Measurements from ENCODE around the gene BRINP3. TPM values are rescaled to one million over a fixed set of nuclear protein-coding genes. Genes with fewer than 3 reads are reported as not detected.

Gene BRINP3
- total RNA-seq, 4 donors from 2014 or later, result 0.23 to 0.25 TPM; not detected in 2

GRCh38 chr1:190429141-190429540, 48.5 kb downstream of the BRINP3 start:
- no peak overlapping the region for H3K4me3 ChIP-seq (ENCODE audit: low read depth, poor library complexity, severe bottlenecking)
- no peak for DNase-seq (ENCODE audit: low spot score in 2 of 2)
- TF ChIP-seq POLR2A (IDR thresholded peaks at IDR 0.05) (no peak), CTCF (IDR thresholded peaks at IDR 0.05) (no peak)
- intact Hi-C loops (cut with DNase I; ENCODE audit: low total_unique reads), result no loop called here

- WGBS, 2 donors, result 64 to 77% methylated on average over 1 of the region's 1 CpG
- intact Hi-C loops (cut with DNase I; ENCODE audit: low total_unique reads), result no loop called here
Measured at GRCh38 chr1:190416239-190416638, 61.4 kb downstream of the BRINP3 start.

GRCh38 chr1:190413142-190413541, 64.5 kb downstream of the BRINP3 start:
- TF ChIP-seq POLR2A (IDR thresholded peaks at IDR 0.05), result no peak
- TF ChIP-seq CTCF (IDR thresholded peaks at IDR 0.05), result no peak
- intact Hi-C loops (cut with DNase I; ENCODE audit: low total_unique reads), result no loop called here

More at GRCh38 chr1:190416239-190416638, 61.4 kb downstream of the BRINP3 start:
- no peak overlapping the region for H3K4me3 ChIP-seq (ENCODE audit: low read depth, poor library complexity, severe bottlenecking)
- DNase-seq (ENCODE audit: low spot score in 2 of 2), result no peak
- no peak for TF ChIP-seq CTCF (IDR thresholded peaks at IDR 0.05)
- no peak for TF ChIP-seq POLR2A (IDR thresholded peaks at IDR 0.05)

GRCh38 chr1:190403402-190403801, 74.3 kb downstream of the BRINP3 start:
- TF ChIP-seq CTCF (IDR thresholded peaks at IDR 0.05) (no peak), POLR2A (IDR thresholded peaks at IDR 0.05) (no peak)
- 76 to 80% methylated on average over 3 of the region's 3 CpGs for WGBS, 2 donors
- intact Hi-C loops (cut with DNase I; ENCODE audit: low total_unique reads), result no loop called here
- H3K4me3 ChIP-seq (ENCODE audit: low read depth, poor library complexity, severe bottlenecking), result no peak overlapping the region
- DNase-seq (ENCODE audit: low spot score in 2 of 2), result no peak

More at GRCh38 chr1:190413142-190413541, 64.5 kb downstream of the BRINP3 start:
- H3K4me3 ChIP-seq (ENCODE audit: low read depth, poor library complexity, severe bottlenecking), result no peak overlapping the region
- 90 to 95% methylated on average over 3 of the region's 3 CpGs for WGBS, 2 donors
- DNase-seq (ENCODE audit: low spot score in 2 of 2), result no peak

GRCh38 chr1:190399233-190399632, 78.4 kb downstream of the BRINP3 start:
- WGBS, 2 donors, result 67 to 71% methylated on average over 3 of the region's 3 CpGs
- intact Hi-C loops (cut with DNase I; ENCODE audit: low total_unique reads), result no loop called here
- no peak for TF ChIP-seq POLR2A (IDR thresholded peaks at IDR 0.05)
- no peak for TF ChIP-seq CTCF (IDR thresholded peaks at IDR 0.05)
- no peak for DNase-seq (ENCODE audit: low spot score in 2 of 2)
- H3K4me3 ChIP-seq (ENCODE audit: low read depth, poor library complexity, severe bottlenecking), result no peak overlapping the region

DNA sequence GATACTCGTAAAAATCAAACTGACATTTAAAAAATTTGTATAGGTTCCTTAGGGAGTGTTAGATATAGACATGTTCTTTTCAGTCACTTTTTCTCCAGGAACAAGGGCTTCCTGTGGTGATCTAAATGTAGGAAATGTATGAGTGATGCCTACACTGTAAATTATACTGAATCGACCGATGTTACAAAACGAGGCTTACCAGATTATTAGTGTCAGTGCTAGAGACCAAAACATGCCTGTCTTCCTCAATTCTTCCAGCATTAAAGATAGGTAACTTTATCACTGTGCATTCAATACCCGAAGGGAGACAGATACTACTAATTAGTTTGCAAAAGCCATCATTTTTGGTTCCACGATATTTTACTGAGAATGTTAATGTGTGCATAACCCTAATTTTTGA, 86.1 kb downstream of the BRINP3 start:
- DNase-seq (ENCODE audit: low spot score in 2 of 2), result no peak
- 79 to 80% methylated on average over 6 of the region's 6 CpGs for WGBS, 2 donors
- no peak overlapping the region for H3K4me3 ChIP-seq (ENCODE audit: low read depth, poor library complexity, severe bottlenecking)
- intact Hi-C loops (cut with DNase I; ENCODE audit: low total_unique reads), result no loop called here
- TF ChIP-seq POLR2A (IDR thresholded peaks at IDR 0.05), result no peak
- TF ChIP-seq CTCF (IDR thresholded peaks at IDR 0.05), result no peak

Data from lower leg skin (tissue), 4 donors.